KMS-11 (cell line): ENCODE data around the gene TMPRSS9.
A peak's percentile ranks its signal among the peaks of the same experiment; 100 is the strongest.

Source experiments
- H2AFZ ChIP-seq: fragments of 200-600 bp; sonication (generic); 2 replicates; pipeline ENCODE4 v1.6.1; 2016; ENCODE audit warnings: antibody characterized with exemption, mixed run types, low read depth
- H3K27ac ChIP-seq: fragments of 200-600 bp; sonication (generic); 2 replicates; pipeline ENCODE4 v1.6.1; 2016; ENCODE audit warnings: mild to moderate bottlenecking, mixed run types
- H3K27me3 ChIP-seq: fragments of 200-600 bp; sonication (generic); 2 replicates; pipeline ENCODE4 v1.6.1; 2017; ENCODE audit warnings: mild to moderate bottlenecking, low read depth, mixed run types, moderate library complexity; ENCODE audit not compliant: insufficient read depth
- H3K36me3 ChIP-seq: fragments of 200-600 bp; sonication (generic); 2 replicates; pipeline ENCODE4 v1.6.1; 2017; ENCODE audit warnings: mild to moderate bottlenecking, mixed run types; ENCODE audit not compliant: insufficient read depth
- H3K4me1 ChIP-seq: fragments of 200-600 bp; sonication (generic); 2 replicates; pipeline ENCODE4 v1.6.1; 2016; ENCODE audit warnings: mild to moderate bottlenecking, low read depth, mixed run types; ENCODE audit not compliant: poor library complexity, severe bottlenecking
- H3K4me2 ChIP-seq: fragments of 200-600 bp; sonication (generic); 2 replicates; pipeline ENCODE4 v1.7.0; 2016; ENCODE audit warnings: mild to moderate bottlenecking, mixed run types
- H3K4me3 ChIP-seq: fragments of 200-600 bp; sonication (generic); IDR thresholded peaks from 2 replicates; pipeline ENCODE4 v1.6.1; 2017; ENCODE audit warnings: low read depth, low read length, mixed read lengths; ENCODE audit not compliant: insufficient read depth
- H3K79me2 ChIP-seq: fragments of 200-600 bp; sonication (generic); 2 replicates; pipeline ENCODE4 v1.6.1; 2016; ENCODE audit warnings: low read depth, mixed run types; ENCODE audit not compliant: insufficient read depth
- H3K9ac ChIP-seq: fragments of 200-600 bp; sonication (generic); 2 replicates; pipeline ENCODE4 v1.6.1; 2016; ENCODE audit warnings: mild to moderate bottlenecking, mixed run types
- H4K20me1 ChIP-seq: fragments of 200-600 bp; sonication (generic); 2 replicates; pipeline ENCODE4 v1.6.1; 2016; ENCODE audit warnings: mild to moderate bottlenecking, mixed run types; ENCODE audit not compliant: insufficient read depth
- TF ChIP-seq, protein P1 (sequence below): fragments of 200-600 bp; sonication (generic); conservative IDR thresholded peaks from 2 replicates; pipeline ENCODE4 v1.6.1; 2017; ENCODE audit warnings: low read depth, mild to moderate bottlenecking, antibody characterized with exemption, low read length, moderate library complexity, mixed read lengths

The TMPRSS9 gene

DNA sequence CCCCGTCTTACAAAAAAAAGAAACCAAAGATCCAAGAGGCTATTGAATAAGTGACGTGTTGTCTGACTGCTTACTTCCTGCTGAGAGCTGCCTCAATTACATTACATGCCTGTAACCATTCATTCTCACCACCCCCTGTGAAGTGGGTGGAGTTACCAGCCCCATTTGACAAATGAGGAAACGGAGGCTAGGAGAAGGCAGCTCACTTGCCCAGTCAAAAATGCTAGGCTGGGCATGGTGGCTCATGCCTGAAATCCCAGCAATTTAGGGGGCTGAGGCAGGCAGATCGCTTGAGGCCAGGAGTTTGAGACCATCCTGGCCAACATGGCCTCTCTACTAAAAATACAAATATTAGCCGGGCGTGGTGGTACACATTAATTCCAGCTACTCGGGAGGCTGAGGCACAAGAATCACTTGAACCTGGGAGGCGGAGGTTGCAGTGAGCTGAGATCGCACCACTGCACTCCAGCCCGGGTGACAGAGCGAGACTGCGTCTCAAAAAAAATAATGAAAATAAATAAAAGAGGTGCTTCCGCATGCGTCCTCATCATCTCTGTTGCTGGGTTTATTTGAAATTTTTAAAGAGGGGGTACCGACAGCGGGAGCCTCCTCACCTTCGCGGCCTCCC, 32.2 kb upstream of the TMPRSS9 start:
- Histone ChIP-seq H2AFZ (peak overlapping the region; percentile 56), H4K20me1 (no peaks in the 10 kb centered on the region), H3K4me2 (peak overlapping the region; percentile 96), H3K36me3 (no peaks in the 10 kb centered on the region), H3K9ac (peak overlapping the region; percentile 83), H3K27me3 (no peaks in the 10 kb centered on the region), H3K79me2 (peaks cover 53% of the 10 kb centered on the region), H3K27ac (peak overlapping the region; percentile 56), H3K4me3 (no peak overlapping the region), H3K4me1 (peaks cover 24% of the 10 kb centered on the region)
- TF ChIP-seq, protein P1, sequence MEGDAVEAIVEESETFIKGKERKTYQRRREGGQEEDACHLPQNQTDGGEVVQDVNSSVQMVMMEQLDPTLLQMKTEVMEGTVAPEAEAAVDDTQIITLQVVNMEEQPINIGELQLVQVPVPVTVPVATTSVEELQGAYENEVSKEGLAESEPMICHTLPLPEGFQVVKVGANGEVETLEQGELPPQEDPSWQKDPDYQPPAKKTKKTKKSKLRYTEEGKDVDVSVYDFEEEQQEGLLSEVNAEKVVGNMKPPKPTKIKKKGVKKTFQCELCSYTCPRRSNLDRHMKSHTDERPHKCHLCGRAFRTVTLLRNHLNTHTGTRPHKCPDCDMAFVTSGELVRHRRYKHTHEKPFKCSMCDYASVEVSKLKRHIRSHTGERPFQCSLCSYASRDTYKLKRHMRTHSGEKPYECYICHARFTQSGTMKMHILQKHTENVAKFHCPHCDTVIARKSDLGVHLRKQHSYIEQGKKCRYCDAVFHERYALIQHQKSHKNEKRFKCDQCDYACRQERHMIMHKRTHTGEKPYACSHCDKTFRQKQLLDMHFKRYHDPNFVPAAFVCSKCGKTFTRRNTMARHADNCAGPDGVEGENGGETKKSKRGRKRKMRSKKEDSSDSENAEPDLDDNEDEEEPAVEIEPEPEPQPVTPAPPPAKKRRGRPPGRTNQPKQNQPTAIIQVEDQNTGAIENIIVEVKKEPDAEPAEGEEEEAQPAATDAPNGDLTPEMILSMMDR = no peak

DNA sequence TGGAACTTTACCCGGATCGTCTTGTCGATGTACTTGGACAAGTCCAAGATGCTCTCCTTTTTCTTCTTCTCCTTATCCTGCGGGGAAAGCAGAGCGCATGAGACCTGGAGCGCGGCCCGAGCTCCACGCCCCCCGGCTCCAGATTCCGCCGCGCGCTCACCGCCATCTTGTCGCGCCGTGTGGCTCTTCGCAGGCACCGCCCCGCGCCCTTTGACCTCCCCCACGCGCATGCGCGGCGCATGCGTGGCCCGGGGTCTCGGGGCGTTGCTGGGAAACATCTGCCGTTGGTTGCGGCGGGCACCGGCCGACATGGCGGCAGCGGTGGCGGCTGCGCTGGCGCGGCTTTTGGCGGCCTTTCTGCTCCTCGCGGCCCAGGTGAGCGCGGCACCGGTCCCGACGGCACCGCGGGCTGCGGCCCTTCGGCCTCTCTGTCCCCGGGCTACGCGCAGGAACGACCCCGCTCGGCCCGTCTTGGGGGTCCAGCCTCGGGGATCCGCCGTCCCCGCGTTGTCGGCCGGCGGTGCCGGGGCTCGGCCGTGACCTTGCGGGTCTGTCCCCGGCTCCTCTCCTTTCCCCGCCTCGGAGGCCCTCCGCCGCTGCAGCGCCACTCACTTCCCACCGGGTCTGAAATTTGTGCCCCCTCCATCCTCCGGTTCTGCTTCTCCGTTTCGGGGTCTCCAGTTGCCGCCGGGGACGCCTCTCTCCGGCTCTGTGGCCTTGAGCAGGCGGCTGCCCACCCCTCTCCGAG, 31.5 kb upstream of the TMPRSS9 start, which contains the start of the genes LSM7 and SPPL2B:
TSS of gene LSM7 (minus strand) at position 186 of the 748 bp plus-strand sequence. CDS start at position 166, 20 bp downstream.
TSS of gene SPPL2B (plus strand) at position 284 of the 748 bp plus-strand sequence. CDS start at position 310, 26 bp downstream.
- H3K9ac ChIP-seq = peak within 1 kb of the TSS; percentile 83
- no peaks in the 10 kb centered on the region for H3K27me3 ChIP-seq
- no peak within 1 kb of the TSS for H3K4me3 ChIP-seq
- peak within 1 kb of the TSS; percentile 56 for H2AFZ ChIP-seq
- TF ChIP-seq, protein P1 = no peak
- H4K20me1 ChIP-seq = no peaks in the 10 kb centered on the region
- no peaks in the 10 kb centered on the region for H3K36me3 ChIP-seq
- peak within 1 kb of the TSS; percentile 96 for H3K4me2 ChIP-seq
- H3K27ac ChIP-seq = peak within 1 kb of the TSS; percentile 56
- H3K79me2 ChIP-seq = peaks cover 53% of the 10 kb centered on the region
- H3K4me1 ChIP-seq = peaks cover 24% of the 10 kb centered on the region

DNA sequence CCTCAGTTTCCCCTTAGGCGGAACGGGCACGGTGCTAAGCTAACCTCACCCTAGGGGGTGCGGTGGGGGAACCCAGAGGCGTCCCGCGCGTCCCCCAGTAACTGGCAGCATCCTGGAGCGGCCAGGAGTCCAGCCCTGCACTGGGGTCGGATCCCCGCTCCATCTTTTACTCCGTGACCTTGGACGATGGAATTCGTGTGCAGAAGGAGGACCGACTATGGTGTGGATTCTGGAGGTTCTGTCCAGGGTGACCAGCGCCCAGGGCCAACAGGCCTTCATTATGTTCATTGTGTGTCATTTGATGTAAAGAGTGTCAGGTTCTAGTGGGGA, 31.0 kb upstream of the TMPRSS9 start:
- peaks cover 24% of the 10 kb centered on the region for H3K4me1 ChIP-seq
- H3K4me3 ChIP-seq = no peak overlapping the region
- no peaks in the 10 kb centered on the region for H3K27me3 ChIP-seq
- H2AFZ ChIP-seq = peak overlapping the region; percentile 52; the same call in 1 of the 2 replicates
- H3K36me3 ChIP-seq = no peaks in the 10 kb centered on the region
- no peaks in the 10 kb centered on the region for H4K20me1 ChIP-seq
- peak overlapping the region; percentile 56 for H3K27ac ChIP-seq
- TF ChIP-seq, protein P1 = no peak
- peaks cover 53% of the 10 kb centered on the region for H3K79me2 ChIP-seq
- peak overlapping the region; percentile 83 for H3K9ac ChIP-seq
- peak overlapping the region; percentile 64 for H3K4me2 ChIP-seq

DNA sequence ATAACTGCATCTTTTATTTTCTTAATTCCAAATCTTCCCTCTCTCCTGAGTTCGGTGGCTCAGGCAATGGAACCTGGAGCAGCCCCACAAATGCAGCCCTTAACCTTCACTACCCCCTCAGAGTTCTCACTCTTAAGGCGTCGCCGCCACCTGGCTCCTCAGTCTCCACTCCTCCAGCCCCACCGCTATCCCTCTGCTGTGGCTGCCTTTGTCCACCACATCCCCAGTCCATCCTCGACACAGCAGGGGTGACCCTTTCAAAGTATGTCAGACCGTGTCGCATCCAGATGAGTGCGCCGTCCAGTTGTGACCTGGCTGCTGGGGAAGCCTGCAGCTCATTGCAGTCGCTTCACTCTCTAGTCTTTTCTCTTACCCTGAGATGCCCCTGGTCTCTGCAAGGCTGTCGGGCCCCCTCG, 30.6 kb upstream of the TMPRSS9 start:
- no peak overlapping the region for H2AFZ ChIP-seq
- peaks cover 24% of the 10 kb centered on the region for H3K4me1 ChIP-seq
- peaks cover 53% of the 10 kb centered on the region for H3K79me2 ChIP-seq
- no peak overlapping the region for H3K4me3 ChIP-seq
- H3K27me3 ChIP-seq = no peaks in the 10 kb centered on the region
- no peaks in the 10 kb centered on the region for H4K20me1 ChIP-seq
- TF ChIP-seq, protein P1 = no peak
- H3K9ac ChIP-seq = peak overlapping the region; percentile 83; the same call in 1 of the 2 replicates
- peak overlapping the region; percentile 64 for H3K4me2 ChIP-seq
- H3K27ac ChIP-seq = no peak overlapping the region
- H3K36me3 ChIP-seq = no peaks in the 10 kb centered on the region
